NCI-H128 (cell line): Measurements from ENCODE around the gene DAPK3.
"Not testable (repeated sequence)": the region's sequence is repeated elsewhere in the genome, so short reads cannot be mapped to it uniquely, and the experiment has no call there.

Experiments
- DNase-seq: peaks from one replicate; lab custom pipeline; 2025; ENCODE audit not compliant: unreplicated experiment; lab: John Stamatoyannopoulos, UW

The DAPK3 gene

DNA sequence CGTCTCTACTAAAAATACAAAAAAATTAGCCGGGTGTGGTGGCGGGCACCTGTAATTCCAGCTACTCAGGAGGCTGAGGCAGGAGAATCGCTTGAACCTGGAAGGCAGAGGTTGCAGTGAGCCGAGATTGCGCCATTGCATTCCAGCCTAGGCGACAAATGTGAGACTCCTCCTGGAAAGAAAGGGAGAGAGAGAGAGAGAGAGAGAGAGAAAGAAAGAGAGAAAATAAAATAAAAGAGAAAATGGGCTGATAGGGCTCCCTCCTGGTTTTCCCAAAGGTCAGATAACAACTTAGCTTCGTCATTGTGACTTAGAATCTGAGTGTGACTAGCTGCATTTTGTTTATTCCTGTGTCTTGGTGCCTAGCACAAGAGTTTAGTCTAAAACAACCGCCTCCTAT lies 34.5 kb upstream of the DAPK3 start:
- DNase-seq, result not testable (repeated sequence)

DNA sequence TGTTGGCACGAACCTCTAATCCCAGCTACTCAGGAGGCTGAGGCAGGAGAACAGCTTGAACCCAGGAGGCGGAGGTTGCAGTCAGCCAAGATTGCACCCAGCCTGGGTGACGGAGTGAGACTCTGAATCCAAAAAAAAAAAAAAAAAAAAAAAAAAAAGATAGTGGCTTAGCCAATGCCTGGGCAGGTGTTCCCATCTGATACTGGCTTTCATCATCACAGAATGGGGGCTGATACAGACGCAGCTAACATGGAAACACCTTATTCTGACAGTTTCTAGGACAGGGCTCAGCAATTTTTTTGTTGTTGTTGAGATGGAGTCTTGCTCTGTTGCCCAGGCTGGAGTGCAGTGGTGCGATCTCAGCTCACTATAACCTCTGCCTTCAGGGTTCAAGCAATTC lies 29.9 kb upstream of the DAPK3 start:
- not testable (repeated sequence) for DNase-seq

DNA sequence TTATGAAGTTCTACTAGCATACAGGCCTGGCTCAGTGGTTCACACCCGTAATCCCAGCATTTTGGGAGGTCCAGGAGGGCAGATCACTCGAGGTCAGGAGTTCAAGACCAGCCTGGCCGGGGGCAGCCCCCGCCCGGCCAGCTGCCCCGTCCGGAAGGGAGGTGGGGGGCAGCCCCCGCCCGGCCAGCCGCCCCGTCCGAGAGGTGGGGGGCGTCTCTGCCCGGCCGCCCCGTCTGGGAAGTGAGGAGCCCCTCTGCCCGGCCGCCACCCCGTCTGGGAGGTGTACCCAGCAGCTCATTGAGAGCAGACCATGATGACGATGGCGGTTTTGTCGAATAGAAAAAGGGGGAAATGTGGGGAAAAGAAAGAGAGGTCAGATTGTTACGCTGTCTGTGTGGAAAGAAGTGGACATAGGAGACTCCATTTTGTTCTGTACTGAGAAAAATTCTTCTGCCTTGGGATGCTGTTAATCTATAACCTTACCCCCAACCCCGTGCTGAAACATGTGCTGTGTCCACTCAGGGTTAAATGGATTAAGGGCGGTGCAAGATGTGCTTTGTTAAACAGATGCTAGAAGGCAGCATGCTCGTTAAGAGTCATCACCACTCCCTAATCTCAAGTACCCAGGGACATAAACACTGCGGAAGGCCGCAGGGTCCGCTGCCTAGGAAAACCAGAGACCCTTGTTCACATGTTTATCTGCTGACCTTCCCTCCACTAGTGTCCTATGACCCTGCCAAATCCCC lies 27.9 kb upstream of the DAPK3 start:
- not testable (repeated sequence) for DNase-seq

DNA sequence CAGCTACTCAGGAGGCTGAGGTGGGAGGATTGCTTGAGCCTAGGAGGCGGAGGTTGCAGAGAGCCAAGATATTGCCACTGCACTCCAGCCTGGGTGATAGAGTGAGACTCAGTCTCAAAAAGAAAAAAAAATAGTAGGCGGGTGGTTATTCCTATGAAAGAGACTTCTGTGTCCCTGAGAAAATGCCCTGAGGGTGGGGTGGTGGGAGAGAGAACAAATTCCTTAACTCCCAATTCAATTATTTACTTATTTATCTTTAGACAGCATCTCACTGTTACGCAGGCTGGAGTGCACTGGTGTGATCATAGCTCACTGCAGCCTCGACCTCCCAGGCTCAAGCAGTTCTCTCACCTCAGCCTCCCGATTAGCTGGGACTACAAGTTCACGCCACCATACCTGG lies 24.7 kb upstream of the DAPK3 start:
- no peak for DNase-seq

DNA sequence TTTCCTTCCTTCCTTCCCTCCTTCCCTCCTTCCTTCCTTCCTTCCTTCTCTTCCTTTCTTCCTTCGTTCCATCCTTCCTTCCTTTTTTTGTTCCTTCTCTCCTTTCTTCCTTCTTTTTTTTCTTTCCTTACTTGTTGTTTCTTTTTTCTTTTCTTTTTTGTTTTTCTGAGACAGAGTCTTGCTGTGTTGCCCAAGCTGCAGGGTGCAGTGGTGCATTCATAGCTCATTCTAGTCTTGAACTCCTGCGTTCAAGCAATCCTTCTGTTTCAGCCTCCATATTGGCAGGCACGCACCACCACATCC lies 19.9 kb upstream of the DAPK3 start:
- no peak for DNase-seq

DNA sequence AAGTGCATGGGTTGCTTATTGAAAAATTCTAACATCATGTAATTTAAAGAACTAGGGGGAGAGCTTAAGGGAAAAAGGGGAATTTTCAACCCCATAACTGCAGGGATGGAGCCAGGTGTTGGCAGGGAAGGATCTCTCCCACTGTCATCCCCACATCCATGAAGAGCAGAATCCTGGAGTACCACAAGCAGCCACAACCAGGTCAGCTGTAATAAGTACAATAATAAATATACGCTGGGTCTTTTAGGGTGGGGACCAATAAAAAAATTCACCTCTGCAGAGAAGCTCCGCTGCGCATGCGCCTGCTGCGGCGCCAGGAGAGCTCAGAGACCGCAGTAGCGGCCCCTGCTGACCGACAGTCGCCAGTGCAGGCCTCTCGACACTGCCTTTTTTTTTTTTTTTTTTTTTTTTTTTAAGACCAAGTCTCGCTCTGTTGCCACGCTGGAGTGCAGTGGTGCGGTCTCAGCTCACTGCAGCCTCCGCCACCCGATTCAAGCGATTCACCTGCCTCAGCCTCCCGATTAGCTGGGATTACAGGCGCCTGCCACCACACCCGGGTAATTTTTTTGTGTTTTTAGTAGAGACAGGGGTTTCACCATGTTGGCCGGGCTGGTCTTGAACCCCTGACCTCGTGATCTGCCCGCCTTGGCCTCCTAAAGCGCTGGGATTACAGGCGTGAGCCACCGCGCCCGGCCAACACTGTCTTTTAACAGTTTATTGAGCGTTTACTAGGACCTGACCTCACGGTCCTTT lies 16.9 kb upstream of the DAPK3 start:
- DNase-seq, result peak; percentile 74

DNA sequence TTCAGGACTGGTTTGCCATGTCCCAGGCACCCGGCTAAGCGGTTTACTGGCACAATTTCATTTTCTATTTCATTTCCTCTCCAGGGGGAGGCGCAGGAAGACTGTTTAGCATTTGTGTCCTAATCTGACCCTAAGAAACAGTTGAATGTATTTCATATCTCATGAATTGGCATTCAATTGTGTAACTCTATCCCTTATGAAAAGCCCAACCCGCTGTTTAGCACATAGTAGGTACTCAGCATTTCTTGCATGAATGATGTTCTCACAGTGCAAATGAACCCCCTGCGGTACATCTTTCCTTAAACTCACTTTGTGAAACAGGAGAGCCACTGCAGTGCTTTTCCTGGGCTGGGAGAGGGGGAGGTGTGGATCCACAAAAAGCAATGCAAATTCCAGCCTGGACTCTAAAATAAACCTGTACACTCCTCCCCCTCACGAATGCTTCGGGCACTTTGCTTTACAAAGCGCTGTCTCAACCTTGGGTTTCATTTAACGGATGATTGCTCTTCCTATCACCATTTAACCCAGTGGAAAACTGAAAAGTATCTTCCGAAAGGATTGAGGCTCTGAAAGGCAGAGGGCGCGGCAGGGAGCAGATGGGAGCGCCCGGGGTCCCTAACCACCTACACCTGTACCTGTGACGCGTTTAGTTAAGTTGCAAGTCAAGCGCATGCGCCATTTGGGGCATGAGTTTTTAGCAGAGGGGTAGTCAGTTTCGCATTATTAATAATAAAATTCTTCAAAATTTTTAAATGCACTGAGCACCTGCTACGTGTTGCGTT lies 15.6 kb upstream of the DAPK3 start:
- DNase-seq, result peak; percentile 77

DNA sequence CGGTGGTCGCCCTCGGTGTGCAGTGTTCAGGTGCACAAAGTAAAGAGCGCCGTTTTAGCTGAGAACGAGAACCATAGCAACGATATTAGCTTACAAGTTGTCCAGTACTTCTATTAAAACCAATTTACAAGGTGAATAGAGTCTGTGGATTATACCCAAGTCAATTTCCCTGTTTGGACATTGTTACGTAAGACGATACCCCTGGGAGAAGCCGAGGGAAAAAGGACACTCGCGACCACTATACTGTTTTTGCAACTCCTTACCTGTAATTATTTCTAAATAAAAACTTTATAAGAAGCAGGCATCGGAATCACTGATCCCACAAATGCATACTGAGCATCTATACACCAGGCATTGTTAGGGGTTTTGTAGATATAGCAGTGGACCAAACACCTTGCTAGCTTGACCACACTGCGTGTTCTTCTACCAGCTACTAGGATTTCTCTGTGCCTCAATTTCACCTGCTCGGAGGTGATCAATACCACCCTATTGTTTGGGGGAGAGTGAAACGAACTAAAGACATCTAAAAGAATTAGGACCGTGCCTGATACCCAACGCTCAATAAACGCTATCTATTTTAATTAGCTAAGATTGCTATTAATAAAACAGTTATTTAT lies 14.9 kb upstream of the DAPK3 start:
- DNase-seq, result no peak

DNA sequence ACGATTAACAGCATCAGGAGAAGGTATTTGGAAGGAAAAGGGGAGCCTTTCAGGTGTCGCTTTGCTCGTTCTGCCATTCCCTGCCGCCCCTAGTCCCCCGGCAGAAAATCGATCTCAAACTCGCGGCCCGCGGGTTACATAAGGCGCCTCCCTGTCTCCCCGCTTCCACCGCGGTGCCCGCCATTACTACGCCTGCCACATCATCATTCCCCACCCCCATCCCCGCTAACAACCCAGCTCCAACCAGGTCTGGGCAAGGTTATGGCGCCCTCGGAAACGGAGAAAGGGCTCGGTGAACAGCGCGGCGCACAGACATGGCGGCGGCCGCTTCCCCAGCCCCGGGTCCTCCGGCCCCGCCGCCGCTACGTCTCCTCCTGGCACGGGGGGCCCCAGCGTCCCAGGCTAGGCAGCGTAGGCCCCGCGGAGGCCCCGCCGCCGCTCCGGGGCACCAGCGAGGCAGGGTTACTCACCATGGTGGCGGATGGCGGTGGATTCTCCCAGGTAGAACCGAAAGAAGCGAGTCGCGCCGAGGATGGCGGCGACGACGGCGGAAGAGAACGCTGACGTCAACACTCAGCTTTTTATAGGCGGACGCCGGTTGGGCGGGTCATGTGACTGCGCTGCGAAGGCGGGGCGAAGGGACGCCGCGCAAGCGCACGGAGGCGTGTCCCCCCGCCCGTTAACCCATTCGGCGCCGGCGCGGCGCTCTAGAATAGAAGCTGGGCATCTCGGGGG lies 14.2 kb upstream of the DAPK3 start, which contains the start of gene EEF2:
Gene EEF2, minus strand, starts transcription at position 556 of the 735 bp plus-strand sequence. Its CDS starts 83 bp downstream, at position 473.
- peak; percentile 87 for DNase-seq

DNA sequence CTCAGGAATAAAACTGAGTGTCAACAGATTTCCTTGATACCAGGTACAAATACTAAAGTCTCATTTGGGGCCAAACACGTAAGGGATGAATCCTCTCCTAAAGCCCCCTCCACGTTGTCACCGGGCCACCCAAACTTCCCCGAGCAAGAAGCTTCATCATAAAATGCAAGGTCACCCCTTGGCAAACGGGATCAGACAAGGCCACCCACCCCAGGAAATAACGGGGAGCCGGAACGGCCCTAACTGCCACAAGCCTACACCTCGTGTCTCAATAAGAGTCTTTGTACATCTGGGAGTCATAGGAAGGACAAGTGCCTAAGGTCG lies 13.6 kb upstream of the DAPK3 start:
- DNase-seq, result no peak

DNA sequence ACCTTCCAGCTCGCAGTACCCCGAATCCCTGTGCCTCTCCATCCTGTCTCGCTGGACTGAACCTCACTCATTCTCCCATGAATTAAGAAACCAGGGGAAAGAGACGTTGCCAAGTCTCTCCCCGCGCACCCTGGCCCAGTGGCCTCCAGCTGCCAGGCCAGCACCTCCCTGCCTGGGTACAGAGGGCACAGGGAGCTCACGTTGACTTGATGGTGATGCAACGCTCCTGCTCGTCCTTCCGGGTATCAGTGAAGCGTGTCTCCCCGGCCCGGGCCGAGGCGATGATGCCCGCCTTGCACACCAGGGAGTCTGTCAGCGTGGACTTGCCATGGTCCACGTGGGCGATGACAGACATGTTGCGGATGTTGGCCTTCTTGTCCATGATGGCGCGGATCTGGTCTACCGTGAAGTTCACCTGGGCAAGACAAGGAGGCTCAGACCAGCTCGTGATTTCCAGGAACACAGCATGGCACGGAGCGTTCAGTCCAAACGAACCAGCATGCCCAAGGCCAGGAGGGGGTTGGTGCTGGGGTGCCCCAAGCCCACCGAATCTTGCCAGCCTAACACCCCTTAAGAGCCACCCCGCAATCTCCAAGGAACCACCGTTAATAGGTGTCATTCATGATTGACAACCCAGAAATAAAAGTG lies 13.2 kb upstream of the DAPK3 start:
- no peak for DNase-seq

DNA sequence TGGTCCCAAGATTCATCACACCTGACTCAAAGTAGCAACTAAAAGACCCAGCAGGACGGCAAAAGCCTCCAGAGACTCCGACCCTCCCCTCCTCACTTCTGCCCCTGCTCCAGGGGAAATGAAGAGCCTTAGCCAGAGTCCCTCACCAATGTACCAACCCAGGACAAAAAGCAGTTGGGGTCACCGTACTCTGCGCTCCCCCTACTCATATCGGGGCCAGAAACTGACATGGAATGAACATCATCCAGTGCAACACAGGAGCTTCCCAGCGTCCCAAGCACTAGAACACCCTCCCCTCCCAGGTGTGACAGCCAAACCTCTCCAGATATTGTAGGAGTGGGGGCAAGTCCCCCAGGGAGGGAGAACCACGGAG lies 12.6 kb upstream of the DAPK3 start:
- DNase-seq, result no peak

DNA sequence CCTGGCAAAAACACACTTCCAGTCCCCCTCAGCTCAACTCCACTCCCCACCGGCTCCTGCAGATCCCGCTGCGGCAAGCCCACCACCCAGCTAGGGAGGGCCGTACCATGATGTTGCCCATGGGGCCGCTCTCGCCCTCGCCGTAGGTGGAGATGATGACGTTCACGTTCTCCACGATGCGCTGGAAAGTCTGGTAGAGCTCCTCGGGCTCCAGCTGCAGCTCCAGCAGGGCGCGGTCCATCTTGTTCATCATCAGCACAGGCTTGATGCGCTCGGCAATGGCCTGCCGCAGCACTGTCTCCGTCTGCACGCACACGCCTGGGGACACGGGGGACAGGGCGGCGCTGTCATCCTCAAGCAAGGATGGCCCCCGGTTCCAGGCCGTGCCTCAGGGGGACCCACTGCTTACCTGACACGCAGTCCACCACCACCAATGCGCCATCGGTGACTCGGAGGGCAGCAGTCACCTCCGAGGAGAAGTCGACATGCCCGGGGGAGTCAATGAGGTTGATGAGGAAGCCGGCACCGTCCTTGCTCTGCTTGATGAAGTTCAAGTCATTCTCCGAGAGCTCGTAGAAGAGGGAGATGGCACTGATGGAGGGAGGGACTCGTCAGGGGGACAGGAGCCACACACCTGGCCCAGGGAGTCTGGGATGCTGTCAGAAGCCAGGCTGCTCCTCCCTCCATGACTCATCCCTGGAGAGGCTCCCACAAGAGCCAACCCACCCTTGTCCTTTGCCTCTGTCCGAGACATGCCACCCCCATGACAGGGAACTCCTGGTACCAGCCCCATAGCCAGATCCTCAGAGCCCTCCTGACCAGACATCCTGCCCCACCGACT lies 12.0 kb upstream of the DAPK3 start:
- no peak for DNase-seq

DNA sequence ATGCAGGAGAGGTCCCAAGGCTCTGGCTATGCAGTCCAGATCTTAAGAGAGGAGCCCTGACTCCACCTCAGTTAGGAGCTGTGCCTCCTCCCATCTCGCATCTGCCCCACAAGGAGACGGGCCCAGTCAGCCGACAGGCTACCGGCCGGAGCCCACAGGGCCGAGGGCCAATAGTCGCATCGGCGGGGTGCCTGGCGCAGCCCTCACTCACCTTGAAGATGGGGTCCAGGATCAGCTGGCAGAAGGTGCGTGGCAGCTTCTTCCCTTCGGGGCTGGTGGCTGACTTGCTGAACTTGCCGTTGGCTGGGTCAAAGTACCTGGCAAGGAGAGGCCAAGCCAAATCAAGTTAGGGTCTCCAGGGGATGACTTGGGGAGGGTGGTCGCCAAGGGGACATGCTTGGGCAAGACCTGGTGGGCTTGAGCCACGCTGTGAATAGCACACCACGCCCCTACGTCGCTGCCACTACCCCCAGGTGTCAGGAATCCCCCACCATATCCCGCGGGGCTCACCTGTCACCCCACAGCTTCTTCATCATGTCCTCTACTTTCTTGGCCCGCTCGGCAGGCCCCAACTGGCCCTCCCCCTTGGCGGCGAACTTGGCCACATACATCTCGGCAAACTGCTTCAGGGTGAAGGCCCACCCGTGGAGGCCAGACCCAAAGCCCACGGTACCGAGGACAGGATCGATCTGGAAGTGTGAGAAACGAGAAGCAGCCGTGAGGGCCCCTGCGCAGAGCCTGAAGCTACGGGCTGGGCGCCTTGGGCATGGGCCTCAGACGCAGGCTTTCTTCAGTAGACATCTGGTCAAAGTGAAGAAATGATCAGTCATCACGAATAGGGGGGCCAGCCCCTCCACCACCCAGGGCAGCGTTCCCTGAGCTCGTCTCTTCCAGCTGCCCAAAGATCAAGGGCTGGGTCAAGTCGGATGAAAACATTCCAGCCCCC lies 11.1 kb upstream of the DAPK3 start:
- no peak for DNase-seq

DNA sequence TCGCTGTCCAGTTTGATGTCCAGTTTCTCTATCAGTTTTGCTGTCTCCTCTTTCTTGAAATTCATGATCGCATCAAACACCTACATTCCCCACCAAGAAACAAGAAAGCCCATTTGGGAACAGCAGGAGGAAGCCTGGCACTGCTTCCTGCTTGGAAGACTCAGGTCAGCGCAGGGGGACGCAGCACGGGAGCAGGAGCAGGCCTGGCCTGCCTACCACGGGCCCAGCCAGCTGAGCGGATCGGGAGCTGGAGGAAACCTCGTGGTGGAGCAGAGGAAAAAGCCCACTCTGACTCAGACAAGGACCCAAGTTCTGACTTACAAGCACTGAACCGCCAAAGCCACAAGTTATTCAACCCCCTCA lies 10.5 kb upstream of the DAPK3 start:
- DNase-seq, result no peak

DNA sequence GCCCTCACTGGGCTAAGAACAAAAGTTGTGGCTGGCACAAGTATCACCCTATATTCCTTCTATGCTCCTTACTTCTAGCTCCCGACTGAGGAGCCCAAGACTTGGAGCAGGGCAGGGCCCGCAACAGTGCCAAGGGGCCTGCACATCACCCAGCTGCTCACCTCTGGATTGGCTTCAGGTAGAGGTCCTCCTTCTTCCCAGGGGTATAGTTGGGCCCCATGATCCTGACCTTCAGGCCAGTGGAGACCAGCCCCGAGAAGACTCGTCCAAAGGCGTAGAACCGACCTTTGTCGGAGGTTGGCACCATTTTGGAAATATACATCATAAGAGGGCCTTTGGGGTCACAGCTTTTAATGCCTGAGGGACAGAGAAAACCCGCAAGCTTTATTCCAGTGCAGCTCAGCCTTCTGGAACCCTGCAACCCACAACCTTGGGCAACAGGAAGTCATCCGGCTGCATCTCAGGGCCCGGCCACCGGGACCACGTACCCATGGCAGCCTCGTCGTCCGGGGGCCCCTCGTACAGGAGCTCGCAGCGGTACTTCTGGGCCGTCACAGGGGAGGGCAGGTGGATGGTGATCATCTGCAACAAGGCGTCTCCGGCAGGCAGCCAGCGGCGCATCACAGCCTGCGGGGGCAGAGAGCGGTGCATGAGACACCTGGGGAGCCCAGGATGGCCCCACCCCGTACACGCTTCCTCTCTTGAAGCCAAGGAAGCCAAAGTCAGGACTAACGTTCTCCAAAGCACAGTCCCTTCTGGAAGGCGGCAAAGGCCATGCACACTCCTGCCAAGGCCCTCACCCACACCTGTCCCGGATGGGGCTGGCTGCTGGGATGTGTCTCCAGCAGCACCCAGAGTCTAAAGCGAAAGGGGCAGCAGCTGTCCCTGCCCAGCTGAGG lies 9.7 kb upstream of the DAPK3 start:
- no peak for DNase-seq

DNA sequence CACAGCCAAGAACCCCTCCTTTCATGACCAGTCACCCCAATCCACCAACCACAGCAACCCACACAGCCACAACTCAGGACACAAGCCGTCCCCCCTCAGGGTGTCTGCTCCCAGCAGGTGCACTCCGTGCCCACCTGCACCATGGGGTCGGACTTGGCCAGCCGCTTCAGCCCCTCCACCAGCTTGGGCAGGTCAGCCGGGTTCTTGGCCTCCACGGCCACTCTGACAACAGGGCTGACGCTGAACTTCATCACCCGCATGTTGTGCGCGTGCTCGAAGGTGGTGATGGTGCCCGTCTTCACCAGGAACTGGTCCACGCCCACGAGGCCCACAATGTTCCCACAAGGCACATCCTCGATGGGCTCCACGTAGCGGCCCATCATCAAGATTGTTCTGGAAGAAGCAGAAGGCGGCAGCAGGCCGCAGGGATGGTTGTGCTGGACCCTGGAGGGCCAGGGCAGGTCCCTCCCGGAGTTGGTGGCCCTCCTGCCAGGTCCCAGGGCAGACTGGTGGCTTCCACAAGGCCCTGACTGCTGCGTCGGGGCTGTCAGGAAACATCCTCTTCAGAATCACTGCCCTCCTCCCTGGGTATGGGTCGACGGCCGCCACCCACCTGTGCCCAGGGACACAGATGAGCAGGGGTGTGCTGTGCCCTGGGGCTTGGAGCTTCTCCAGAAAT lies 8.9 kb upstream of the DAPK3 start:
- DNase-seq, result no peak
